ENCODE measurements around the gene MAPK4.

Gene MAPK4

GRCh38 chr18:50621366-50621765 lies 61.5 kb downstream of the MAPK4 start:
- WGBS (ENCODE audit: extremely low coverage, insufficient coverage, low lambda C conversion rate) = no CpG with 5 or more reads among the region's 2 CpGs
- no peak overlapping the region for H4K8ac ChIP-seq (ENCODE audit: low read depth, low read length)
- no peak overlapping the region for H4K5ac ChIP-seq (ENCODE audit: low read length)
- H2AK5ac ChIP-seq (ENCODE audit: low read length) = no peak overlapping the region
- H3K27ac ChIP-seq (ENCODE audit: low read depth, low read length) = no peak overlapping the region
- H3K79me1 ChIP-seq (ENCODE audit: low read length) = no peaks in the 10 kb centered on the region
- no peak overlapping the region for H3K23ac ChIP-seq (ENCODE audit: low read length)
- H3K36me3 ChIP-seq (ENCODE audit: control insufficient read depth, insufficient read depth, low read length) = no peaks in the 10 kb centered on the region
- H3K18ac ChIP-seq (ENCODE audit: low read length) = no peak overlapping the region
- H3K4me1 ChIP-seq (ENCODE audit: control insufficient read depth, low read depth, low read length) = no peaks in the 10 kb centered on the region
- no peak overlapping the region for H3K4ac ChIP-seq (ENCODE audit: low read depth, low read length)
- no peak overlapping the region for H2BK120ac ChIP-seq (ENCODE audit: low read depth, low read length)
- DNase-seq = no peak
- H2BK15ac ChIP-seq (replicated peaks; ENCODE audit: low read depth) = no peak overlapping the region
- no peak overlapping the region for H2BK5ac ChIP-seq (ENCODE audit: low read length)
- H3K9ac ChIP-seq (ENCODE audit: low read length) = no peak overlapping the region
- no peak overlapping the region for H3K56ac ChIP-seq (ENCODE audit: low read length)
- no peak overlapping the region for H3K4me2 ChIP-seq (ENCODE audit: low read length)
- no peak overlapping the region for H3K4me3 ChIP-seq (ENCODE audit: low read length)
- no peaks in the 10 kb centered on the region for H3K27me3 ChIP-seq (ENCODE audit: insufficient read depth, low read length, poor library complexity)
- no peaks in the 10 kb centered on the region for H3K79me2 ChIP-seq (ENCODE audit: control insufficient read depth, insufficient read depth, low read length)

- WGBS (ENCODE audit: extremely low coverage, insufficient coverage, low lambda C conversion rate) = no CpG with 5 or more reads among the region's 3 CpGs
- H2BK15ac ChIP-seq (replicated peaks; ENCODE audit: low read depth) = no peak overlapping the region
- H3K4me1 ChIP-seq (ENCODE audit: control insufficient read depth, low read depth, low read length) = no peaks in the 10 kb centered on the region
- H2AK5ac ChIP-seq (ENCODE audit: low read length) = no peak overlapping the region
- no peak overlapping the region for H2BK5ac ChIP-seq (ENCODE audit: low read length)
- no peak overlapping the region for H3K27ac ChIP-seq (ENCODE audit: low read depth, low read length)
- no peak overlapping the region for H3K4me3 ChIP-seq (ENCODE audit: low read length)
- H3K23ac ChIP-seq (ENCODE audit: low read length) = no peak overlapping the region
- H3K79me1 ChIP-seq (ENCODE audit: low read length) = no peaks in the 10 kb centered on the region
- H3K9ac ChIP-seq (ENCODE audit: low read length) = no peak overlapping the region
- DNase-seq = no peak
- H3K18ac ChIP-seq (ENCODE audit: low read length) = no peak overlapping the region
- no peak overlapping the region for H4K5ac ChIP-seq (ENCODE audit: low read length)
- no peaks in the 10 kb centered on the region for H3K27me3 ChIP-seq (ENCODE audit: insufficient read depth, low read length, poor library complexity)
- H3K4me2 ChIP-seq (ENCODE audit: low read length) = no peak overlapping the region
- H2BK120ac ChIP-seq (ENCODE audit: low read depth, low read length) = no peak overlapping the region
- no peaks in the 10 kb centered on the region for H3K36me3 ChIP-seq (ENCODE audit: control insufficient read depth, insufficient read depth, low read length)
- no peak overlapping the region for H4K8ac ChIP-seq (ENCODE audit: low read depth, low read length)
- H3K4ac ChIP-seq (ENCODE audit: low read depth, low read length) = no peak overlapping the region
- no peaks in the 10 kb centered on the region for H3K79me2 ChIP-seq (ENCODE audit: control insufficient read depth, insufficient read depth, low read length)
- no peak overlapping the region for H3K56ac ChIP-seq (ENCODE audit: low read length)
Observed at GRCh38 chr18:50622320-50622719, 62.4 kb downstream of the MAPK4 start.

- WGBS (ENCODE audit: extremely low coverage, insufficient coverage, low lambda C conversion rate) = no CpG with 5 or more reads among the region's 7 CpGs
- H3K4me3 ChIP-seq (ENCODE audit: low read length) = no peak overlapping the region
- no peaks in the 10 kb centered on the region for H3K36me3 ChIP-seq (ENCODE audit: control insufficient read depth, insufficient read depth, low read length)
- no peak overlapping the region for H4K8ac ChIP-seq (ENCODE audit: low read depth, low read length)
- H3K4me1 ChIP-seq (ENCODE audit: control insufficient read depth, low read depth, low read length) = no peaks in the 10 kb centered on the region
- H3K4ac ChIP-seq (ENCODE audit: low read depth, low read length) = no peak overlapping the region
- H3K79me1 ChIP-seq (ENCODE audit: low read length) = no peaks in the 10 kb centered on the region
- no peak for DNase-seq
- no peak overlapping the region for H2BK5ac ChIP-seq (ENCODE audit: low read length)
- no peak overlapping the region for H2BK15ac ChIP-seq (replicated peaks; ENCODE audit: low read depth)
- H3K79me2 ChIP-seq (ENCODE audit: control insufficient read depth, insufficient read depth, low read length) = no peaks in the 10 kb centered on the region
- no peak overlapping the region for H3K27ac ChIP-seq (ENCODE audit: low read depth, low read length)
- H3K18ac ChIP-seq (ENCODE audit: low read length) = no peak overlapping the region
- no peak overlapping the region for H3K56ac ChIP-seq (ENCODE audit: low read length)
- no peak overlapping the region for H3K9ac ChIP-seq (ENCODE audit: low read length)
- H3K4me2 ChIP-seq (ENCODE audit: low read length) = no peak overlapping the region
- H2BK120ac ChIP-seq (ENCODE audit: low read depth, low read length) = no peak overlapping the region
- no peaks in the 10 kb centered on the region for H3K27me3 ChIP-seq (ENCODE audit: insufficient read depth, low read length, poor library complexity)
- no peak overlapping the region for H4K5ac ChIP-seq (ENCODE audit: low read length)
- no peak overlapping the region for H3K23ac ChIP-seq (ENCODE audit: low read length)
- no peak overlapping the region for H2AK5ac ChIP-seq (ENCODE audit: low read length)
Observed at GRCh38 chr18:50622865-50623393, 63.0 kb downstream of the MAPK4 start.

GRCh38 chr18:50623694-50624352 lies 63.9 kb downstream of the MAPK4 start:
- no peak overlapping the region for H3K23ac ChIP-seq (ENCODE audit: low read length)
- H3K56ac ChIP-seq (ENCODE audit: low read length) = no peak overlapping the region
- no peak overlapping the region for H4K5ac ChIP-seq (ENCODE audit: low read length)
- H3K18ac ChIP-seq (ENCODE audit: low read length) = no peak overlapping the region
- H3K4me3 ChIP-seq (ENCODE audit: low read length) = no peak overlapping the region
- no peak overlapping the region for H2BK5ac ChIP-seq (ENCODE audit: low read length)
- H4K8ac ChIP-seq (ENCODE audit: low read depth, low read length) = no peak overlapping the region
- no peaks in the 10 kb centered on the region for H3K79me2 ChIP-seq (ENCODE audit: control insufficient read depth, insufficient read depth, low read length)
- no peak for DNase-seq
- no peak overlapping the region for H3K9ac ChIP-seq (ENCODE audit: low read length)
- no peak overlapping the region for H2BK15ac ChIP-seq (replicated peaks; ENCODE audit: low read depth)
- no peak overlapping the region for H3K4ac ChIP-seq (ENCODE audit: low read depth, low read length)
- H3K4me1 ChIP-seq (ENCODE audit: control insufficient read depth, low read depth, low read length) = no peaks in the 10 kb centered on the region
- H3K27ac ChIP-seq (ENCODE audit: low read depth, low read length) = no peak overlapping the region
- no peak overlapping the region for H3K4me2 ChIP-seq (ENCODE audit: low read length)
- H2BK120ac ChIP-seq (ENCODE audit: low read depth, low read length) = no peak overlapping the region
- no peaks in the 10 kb centered on the region for H3K27me3 ChIP-seq (ENCODE audit: insufficient read depth, low read length, poor library complexity)
- no peak overlapping the region for H2AK5ac ChIP-seq (ENCODE audit: low read length)
- no peaks in the 10 kb centered on the region for H3K79me1 ChIP-seq (ENCODE audit: low read length)
- no CpG with 5 or more reads among the region's 4 CpGs for WGBS (ENCODE audit: extremely low coverage, insufficient coverage, low lambda C conversion rate)
- no peaks in the 10 kb centered on the region for H3K36me3 ChIP-seq (ENCODE audit: control insufficient read depth, insufficient read depth, low read length)

GRCh38 chr18:50624981-50625380 lies 65.1 kb downstream of the MAPK4 start:
- Histone ChIP-seq H3K9ac (ENCODE audit: low read length) (no peak overlapping the region), H3K23ac (ENCODE audit: low read length) (no peak overlapping the region), H3K36me3 (ENCODE audit: control insufficient read depth, insufficient read depth, low read length) (no peaks in the 10 kb centered on the region), H3K56ac (ENCODE audit: low read length) (no peak overlapping the region), H3K27ac (ENCODE audit: low read depth, low read length) (no peak overlapping the region), H2BK5ac (ENCODE audit: low read length) (no peak overlapping the region), H3K4me2 (ENCODE audit: low read length) (no peak overlapping the region), H3K18ac (ENCODE audit: low read length) (no peak overlapping the region), H3K4ac (ENCODE audit: low read depth, low read length) (no peak overlapping the region), H3K4me1 (ENCODE audit: control insufficient read depth, low read depth, low read length) (no peaks in the 10 kb centered on the region), H3K79me2 (ENCODE audit: control insufficient read depth, insufficient read depth, low read length) (no peaks in the 10 kb centered on the region), H3K4me3 (ENCODE audit: low read length) (no peak overlapping the region), H4K5ac (ENCODE audit: low read length) (no peak overlapping the region), H2BK15ac (replicated peaks; ENCODE audit: low read depth) (no peak overlapping the region), H3K79me1 (ENCODE audit: low read length) (no peaks in the 10 kb centered on the region), H3K27me3 (ENCODE audit: insufficient read depth, low read length, poor library complexity) (no peaks in the 10 kb centered on the region), H2AK5ac (ENCODE audit: low read length) (no peak overlapping the region), H2BK120ac (ENCODE audit: low read depth, low read length) (no peak overlapping the region), H4K8ac (ENCODE audit: low read depth, low read length) (no peak overlapping the region)
- no CpG with 5 or more reads among the region's 3 CpGs for WGBS (ENCODE audit: extremely low coverage, insufficient coverage, low lambda C conversion rate)
- DNase-seq = no peak

- no peak for DNase-seq
- Histone ChIP-seq H2BK15ac (replicated peaks; ENCODE audit: low read depth) (no peak overlapping the region), H2BK5ac (ENCODE audit: low read length) (no peak overlapping the region), H3K27ac (ENCODE audit: low read depth, low read length) (no peak overlapping the region), H2BK120ac (ENCODE audit: low read depth, low read length) (no peak overlapping the region), H4K5ac (ENCODE audit: low read length) (no peak overlapping the region), H3K4ac (ENCODE audit: low read depth, low read length) (no peak overlapping the region), H3K27me3 (ENCODE audit: insufficient read depth, low read length, poor library complexity) (no peaks in the 10 kb centered on the region), H3K18ac (ENCODE audit: low read length) (no peak overlapping the region), H3K36me3 (ENCODE audit: control insufficient read depth, insufficient read depth, low read length) (no peaks in the 10 kb centered on the region), H3K4me2 (ENCODE audit: low read length) (no peak overlapping the region), H3K4me1 (ENCODE audit: control insufficient read depth, low read depth, low read length) (no peaks in the 10 kb centered on the region), H3K23ac (ENCODE audit: low read length) (no peak overlapping the region), H3K9ac (ENCODE audit: low read length) (no peak overlapping the region), H3K79me2 (ENCODE audit: control insufficient read depth, insufficient read depth, low read length) (no peaks in the 10 kb centered on the region), H3K4me3 (ENCODE audit: low read length) (no peak overlapping the region), H3K56ac (ENCODE audit: low read length) (no peak overlapping the region), H4K8ac (ENCODE audit: low read depth, low read length) (no peak overlapping the region), H3K79me1 (ENCODE audit: low read length) (no peaks in the 10 kb centered on the region), H2AK5ac (ENCODE audit: low read length) (no peak overlapping the region)
- WGBS (ENCODE audit: extremely low coverage, insufficient coverage, low lambda C conversion rate) = no CpG with 5 or more reads among the region's 10 CpGs
Observed at GRCh38 chr18:50626317-50626716, 66.4 kb downstream of the MAPK4 start.
